SIG-M5 (cell line): Measurements from ENCODE around the gene DNAH7.

Experiments used
- DNase-seq: peaks from one replicate; lab custom pipeline; 2025; lab: John Stamatoyannopoulos, UW

Gene DNAH7

DNA sequence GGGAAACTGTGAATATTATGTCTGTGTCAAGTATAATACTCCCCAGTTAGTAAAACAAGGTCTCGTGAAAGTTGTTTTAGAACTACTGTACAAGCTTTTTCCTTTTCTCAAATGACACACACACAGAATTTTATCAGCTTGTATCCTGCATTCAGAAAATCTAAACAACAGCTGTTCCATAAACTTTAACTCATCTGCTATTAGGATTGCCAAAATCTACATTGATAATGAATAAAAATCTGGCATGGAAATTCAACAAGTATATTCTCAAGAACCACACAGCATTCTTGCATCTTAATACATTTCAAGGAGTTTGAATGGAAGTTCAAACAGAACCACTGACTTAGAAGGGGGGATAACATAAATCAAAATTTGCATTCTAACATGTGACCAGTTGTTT is 260.4 kb downstream of the DNAH7 start:
- no peak for DNase-seq

DNA sequence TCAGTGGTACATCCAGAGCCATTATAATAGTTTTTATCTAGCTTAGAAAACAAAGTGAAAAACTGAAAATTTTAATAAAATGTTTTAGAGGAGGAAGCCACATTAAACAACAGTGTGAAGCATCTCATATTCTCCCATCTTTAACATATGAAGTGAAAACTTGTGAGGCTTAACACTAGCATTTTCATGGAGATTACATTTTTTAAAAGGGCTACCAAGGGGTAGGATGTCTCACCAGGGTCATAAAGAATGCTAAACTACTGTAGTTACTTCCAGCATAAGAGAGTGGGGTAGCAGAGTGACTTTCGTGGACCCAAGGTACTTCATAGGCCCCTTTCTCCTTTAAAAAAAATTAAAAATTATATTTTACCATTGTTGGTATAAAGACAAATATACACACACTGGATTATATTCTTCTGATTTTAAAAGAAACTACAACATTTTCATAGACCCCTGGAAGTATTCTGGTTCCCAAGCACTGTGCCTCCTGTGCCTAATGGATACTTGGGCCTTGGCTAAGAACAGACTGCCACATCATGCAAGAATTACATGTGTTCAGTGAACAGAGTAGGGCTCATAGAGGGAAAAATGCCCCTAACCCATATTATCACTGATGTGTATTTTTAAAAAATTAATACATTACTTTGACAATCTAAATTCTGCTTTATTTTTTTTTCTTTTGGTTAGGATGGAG is 263.2 kb downstream of the DNAH7 start:
- DNase-seq, result no peak

DNA sequence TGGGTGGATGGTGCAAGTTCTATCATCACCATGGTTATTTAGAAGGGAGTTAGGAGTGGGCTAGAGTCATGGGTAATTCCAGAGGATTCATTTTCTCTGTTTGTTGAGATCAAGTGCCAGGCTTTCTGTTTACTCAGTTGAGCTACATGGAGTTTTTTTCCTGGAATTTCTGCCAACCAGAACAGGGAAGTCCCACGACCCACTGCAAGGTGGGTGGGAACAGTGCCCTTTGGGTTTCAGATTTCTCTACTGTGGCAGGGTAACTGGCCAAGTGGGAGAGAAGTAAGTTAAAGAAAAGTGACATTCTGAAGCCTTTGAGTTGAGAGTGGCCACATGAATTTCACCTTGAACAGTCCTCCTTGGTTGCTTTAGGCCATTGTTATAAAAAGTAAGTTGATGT is 272.8 kb downstream of the DNAH7 start:
- DNase-seq, result no peak

- DNase-seq, result no peak
Measured at GRCh38 chr2:195793881-195794280, 274.8 kb downstream of the DNAH7 start.

DNA sequence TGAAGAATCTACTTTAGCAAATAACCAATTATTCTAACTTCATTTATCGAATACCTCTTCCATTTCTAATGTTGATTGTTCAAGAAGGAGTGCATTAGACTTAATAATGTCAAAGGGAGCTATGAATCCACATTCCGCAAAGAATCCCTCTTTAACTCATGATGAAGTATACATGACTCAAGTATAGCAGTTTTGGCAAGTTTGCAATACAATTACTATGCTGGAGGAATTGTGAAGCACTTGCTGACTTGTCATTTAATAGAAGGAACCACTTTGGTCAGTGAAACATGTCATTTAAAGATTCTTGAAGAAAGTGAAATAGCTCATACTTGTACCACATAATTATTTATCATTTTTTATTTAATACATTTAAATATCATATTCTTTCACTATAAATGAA is 286.5 kb downstream of the DNAH7 start:
- DNase-seq, result no peak

DNA sequence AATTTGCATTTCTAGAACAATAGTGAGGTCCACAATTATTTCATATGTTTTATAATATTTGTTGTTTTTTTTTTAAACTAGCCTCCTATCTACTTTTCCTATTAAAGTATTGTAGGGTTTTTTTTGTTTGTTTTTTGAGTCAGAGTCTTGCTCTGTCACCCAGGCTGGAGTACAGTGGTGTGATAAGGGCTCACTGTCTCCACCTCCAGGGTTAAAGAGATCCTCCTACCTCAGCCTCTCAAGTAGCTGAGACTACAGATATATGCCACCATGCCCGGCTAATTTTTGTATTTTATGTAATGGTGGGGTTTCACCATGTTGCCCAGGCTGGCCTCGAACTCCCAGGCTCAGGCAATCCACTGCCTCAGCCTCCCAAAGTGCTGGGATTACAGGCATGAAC is 289.1 kb downstream of the DNAH7 start:
- DNase-seq, result no peak

DNA sequence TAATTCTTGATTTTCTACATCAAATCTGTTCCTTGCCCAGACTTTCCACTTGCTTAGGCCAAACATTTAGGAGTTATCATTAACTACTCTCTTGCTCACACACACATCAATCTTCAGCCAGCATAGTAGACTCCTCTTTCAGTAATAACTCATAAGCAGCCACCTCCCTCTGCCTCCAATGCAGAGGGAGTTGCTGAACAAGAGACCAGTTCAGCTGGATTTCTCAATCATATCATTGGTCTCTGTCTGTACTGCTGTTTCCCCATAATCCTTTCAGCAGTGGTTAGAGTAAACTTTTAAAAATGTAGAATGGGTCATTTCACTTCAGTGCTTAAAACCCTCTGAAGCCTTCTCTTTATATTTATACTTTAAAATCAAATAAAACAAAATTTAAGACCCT is 298.7 kb downstream of the DNAH7 start:
- no peak for DNase-seq

GRCh38 chr2:195768431-195768830 is 300.2 kb downstream of the DNAH7 start:
- no peak for DNase-seq

DNA sequence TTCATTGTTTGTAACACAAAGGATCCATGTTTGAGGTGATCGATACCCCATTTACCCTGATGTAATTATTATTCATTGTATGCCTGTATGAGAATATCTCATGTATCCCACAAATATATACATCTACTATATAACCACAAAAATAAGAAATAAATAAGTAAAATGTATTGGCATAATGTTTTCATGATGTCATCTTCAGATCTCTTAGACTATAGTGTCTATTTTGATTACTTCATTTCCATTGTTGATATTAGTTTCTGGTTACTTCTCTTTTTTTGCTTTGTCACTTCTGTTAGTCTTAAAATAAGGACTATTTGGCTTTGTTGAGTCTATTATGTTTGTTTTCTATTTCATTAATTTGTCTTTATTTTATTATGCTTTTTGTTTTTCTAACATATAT is 301.9 kb downstream of the DNAH7 start:
- no peak for DNase-seq

DNA sequence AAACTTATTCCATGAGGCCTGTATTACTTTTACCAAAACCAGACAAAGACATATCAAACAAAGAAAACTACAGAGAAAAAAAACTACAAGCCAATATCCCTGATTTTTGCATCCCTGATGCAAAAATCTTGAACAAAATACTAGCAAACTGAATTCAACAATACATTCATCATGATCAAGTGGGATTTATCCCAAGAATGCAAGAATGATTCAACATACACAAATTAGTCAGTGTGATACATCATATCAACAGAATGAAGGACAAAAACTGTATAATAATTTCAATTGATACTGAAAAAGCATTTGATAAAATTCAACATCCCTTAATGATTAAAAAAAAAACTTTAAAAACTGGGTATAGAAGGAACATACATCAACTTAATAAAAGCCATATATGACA is 304.8 kb downstream of the DNAH7 start:
- no peak for DNase-seq

DNA sequence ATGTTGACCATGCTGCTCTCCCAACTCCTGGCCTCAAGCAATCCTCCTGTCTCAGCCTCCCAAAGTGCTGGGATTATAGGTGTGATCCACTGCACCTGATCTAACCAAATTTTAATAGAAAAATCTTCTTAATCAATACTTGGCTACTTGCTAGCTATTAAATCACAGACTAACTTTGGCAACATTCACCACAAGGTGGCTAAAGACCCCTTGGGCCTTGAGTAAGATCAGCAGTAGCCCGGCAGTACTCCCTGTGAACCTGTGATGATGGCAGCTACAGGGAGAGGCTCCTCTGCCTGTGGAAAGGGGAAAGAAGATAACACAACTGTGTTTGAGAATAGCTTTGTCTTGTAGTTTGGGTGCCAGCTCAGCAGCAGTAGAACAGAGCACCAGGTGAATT is 308.8 kb downstream of the DNAH7 start:
- DNase-seq, result no peak

- DNase-seq, result no peak
Measured at GRCh38 chr2:195758846-195759245, 309.8 kb downstream of the DNAH7 start.

DNA sequence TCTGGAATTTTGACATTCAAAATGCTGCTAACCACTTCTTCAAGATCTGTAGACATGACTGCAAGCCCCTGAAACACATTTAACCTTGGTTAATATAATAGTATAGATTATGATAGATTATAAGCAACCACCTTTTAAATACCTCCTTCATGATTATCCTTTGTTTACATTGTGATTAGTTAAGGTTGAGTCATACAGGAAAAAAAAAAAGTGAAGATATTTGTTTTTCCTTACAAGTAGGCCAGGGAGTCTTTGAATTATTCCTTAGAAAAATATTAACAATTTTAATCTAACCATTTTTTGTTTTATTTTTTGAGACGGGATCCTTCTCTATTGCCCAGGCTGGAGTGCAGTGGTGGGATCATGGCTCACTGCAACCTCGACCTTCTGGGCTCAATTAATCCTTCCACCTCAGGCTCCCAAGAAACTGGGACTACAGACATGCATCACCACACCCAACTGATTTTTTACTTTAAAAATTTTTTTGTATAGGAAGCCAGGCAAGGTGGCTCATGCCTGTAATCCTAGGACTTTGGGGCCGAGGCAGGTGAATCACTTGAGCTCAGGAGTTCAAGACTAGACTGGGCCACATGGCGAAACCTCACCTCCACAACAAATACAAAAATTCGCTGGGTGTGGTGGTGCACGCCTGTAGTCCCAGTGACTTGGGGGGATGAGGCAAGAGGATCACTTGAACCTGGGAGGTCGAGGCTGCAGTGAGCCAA is 312.3 kb downstream of the DNAH7 start:
- DNase-seq, result no peak

GRCh38 chr2:195741191-195741590 is 327.4 kb downstream of the DNAH7 start:
- no peak for DNase-seq

DNA sequence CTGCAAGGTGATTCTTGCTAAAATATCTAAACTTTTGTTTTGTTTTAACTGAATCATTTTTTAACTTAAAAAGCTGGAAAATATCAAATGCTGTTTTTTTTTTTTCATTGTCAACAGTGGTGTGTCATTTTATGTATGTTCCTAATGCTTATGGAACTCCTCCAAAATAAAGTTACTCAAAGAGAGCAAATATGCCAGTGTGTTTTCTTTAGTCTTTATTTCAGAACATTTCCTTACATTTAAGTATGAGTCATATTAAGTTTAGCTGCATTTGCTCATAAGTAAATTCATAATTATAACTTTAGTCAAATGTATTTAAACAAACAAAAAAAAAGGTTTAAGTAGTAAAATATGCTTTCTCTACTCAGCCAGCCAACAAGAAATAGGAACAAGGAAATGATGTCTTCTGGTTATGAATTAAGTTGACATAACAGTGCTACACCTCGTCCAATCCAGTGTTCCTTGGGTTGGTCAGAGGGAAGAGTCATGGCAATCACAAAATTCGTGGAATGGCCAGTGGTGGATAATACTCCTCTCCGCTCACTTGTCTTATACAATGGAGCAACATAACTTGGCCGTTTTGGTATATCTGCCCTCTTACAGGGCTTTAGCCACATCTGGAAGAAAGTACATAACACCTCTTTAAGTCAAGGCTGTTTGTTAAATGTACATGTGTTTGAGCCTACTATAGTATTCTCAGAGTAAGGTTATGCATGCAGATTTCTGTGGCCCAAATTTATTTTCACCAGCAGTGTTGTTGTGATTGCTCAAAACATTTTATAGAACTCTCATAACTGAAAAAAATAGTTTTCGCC is 330.9 kb downstream of the DNAH7 start:
- DNase-seq, result no peak

- DNase-seq, result no peak
Measured at GRCh38 chr2:195735347-195735746, 333.3 kb downstream of the DNAH7 start.

DNA sequence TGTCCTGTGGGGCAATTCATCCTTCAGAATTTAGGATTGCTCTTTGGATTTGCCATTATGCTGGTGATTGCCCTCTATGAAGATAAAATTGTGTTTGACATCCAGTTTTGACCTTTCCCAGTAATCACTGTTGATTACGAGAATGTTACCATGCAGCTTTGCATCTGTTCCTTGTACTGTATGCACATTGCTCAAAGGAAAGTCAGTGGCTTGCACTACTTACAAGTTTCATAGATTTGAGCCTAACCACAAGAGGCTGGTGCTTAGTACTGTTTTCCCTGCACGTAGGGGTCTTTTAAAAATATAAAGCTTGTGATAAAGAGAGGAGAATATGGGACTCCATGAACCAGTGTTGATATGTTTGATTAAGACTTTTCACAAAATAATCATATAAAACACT is 333.7 kb downstream of the DNAH7 start:
- DNase-seq, result no peak

DNA sequence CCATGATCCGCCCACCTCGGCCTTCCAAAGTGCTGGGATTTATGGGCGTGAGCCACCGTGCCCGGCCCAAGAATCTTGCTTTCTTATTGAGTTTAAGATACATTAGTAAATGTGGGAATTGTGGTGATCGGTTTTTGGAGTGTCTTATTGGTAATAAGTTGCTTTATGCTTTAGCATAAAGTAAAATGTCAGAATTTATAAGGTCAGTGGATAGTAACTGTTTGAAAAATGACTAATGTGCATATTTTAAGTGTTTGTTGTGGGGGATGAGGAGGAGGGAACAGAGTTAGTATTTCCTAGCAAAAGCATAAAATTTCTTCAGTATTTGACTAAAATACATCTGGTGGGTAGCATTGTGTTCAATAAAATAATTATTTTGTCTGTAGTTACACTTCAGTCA is 334.2 kb downstream of the DNAH7 start:
- DNase-seq, result no peak

GRCh38 chr2:195733831-195734230 is 334.8 kb downstream of the DNAH7 start:
- DNase-seq, result no peak

DNA sequence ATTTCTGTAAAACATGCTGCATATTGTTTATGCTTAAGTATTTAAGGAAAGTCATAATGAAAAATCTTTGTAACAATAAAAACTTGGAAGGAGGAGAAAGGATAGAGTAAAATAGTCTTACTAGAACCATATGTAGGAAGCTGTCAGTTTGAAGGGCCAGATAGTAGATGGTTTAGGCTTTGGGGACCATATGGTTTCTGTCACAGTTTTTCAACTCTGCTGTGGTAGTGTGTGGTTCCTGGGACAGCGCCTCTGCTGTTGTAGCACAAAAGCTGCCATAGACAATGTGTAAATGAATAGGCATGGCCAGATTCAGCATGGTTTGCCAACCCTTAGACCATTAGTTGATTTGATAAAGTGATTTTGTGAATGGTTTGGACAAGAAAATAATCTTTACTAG is 336.1 kb downstream of the DNAH7 start:
- DNase-seq, result no peak

DNA sequence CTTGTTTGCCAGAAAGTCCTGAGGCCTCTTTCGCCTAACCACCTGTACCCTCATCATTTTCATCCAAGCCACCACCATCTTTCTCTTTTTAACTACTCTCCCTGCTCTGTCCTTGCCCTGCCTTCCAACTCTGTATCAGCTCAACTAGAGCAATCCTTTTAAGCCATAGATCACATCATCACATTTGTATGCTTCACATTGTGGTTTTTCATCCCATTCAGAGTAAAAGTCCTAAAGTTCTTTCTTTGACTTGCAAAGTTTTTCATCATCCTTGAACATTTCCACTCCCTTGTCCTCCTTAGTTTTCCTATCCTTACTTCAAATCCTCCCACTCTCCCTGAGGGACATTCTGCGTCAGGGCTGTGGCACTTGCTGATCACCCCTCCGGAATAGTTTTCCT is 337.7 kb downstream of the DNAH7 start:
- no peak for DNase-seq

DNA sequence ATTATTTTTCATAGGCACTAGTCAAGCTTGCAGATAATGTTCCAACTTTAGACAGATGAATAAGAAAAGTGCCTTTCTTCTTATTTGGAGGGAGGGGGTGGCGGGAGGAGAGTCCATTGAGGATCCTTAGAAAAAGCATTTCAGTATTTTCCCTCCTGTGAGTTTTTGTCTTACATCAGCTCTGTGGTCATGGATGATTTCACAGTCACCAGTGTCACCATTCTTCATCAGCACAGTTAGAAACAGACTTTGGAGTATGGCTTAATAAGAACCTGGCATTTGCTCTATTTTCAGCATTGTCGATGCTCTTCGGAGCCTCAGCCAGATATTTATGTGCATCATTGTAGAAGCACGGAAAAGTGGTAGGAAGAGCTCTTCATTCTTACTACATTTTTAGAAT is 341.5 kb downstream of the DNAH7 start:
- no peak for DNase-seq

- no peak for DNase-seq
Measured at GRCh38 chr2:195722075-195722474, 346.6 kb downstream of the DNAH7 start.
